Measurements from ENCODE around the gene MFGE8. TPM values are rescaled to one million over a fixed set of nuclear protein-coding genes. Genes with fewer than 3 reads are reported as not detected.

MFGE8 gene
- total and polyA plus RNA-seq, 12 donors = 16.1 to 308 (median 135) TPM

DNA sequence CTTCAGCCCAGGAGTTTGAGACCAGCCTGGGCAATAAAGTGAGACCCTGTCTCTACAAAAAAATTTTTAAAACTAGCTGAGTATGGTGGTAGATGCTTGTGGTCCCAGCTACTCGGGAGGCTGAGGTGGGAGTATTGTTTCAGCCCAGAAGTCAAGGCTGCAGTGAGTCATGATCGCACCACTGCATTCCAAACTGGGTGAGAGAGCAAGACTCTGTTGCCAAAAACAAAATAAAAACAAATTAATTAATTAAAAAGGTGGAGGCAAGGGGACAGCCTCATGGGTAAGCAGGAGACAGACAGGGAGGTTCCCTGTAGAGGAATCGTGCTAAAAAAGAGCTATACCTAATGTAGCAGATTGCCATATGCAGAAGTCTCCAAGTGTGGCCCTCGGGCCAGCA, 30.4 kb downstream of the MFGE8 start:
- H3K4me3 ChIP-seq = no peak overlapping the region
- TF ChIP-seq POLR2A (IDR thresholded peaks at IDR 0.05) = no peak
- TF ChIP-seq, protein P1, sequence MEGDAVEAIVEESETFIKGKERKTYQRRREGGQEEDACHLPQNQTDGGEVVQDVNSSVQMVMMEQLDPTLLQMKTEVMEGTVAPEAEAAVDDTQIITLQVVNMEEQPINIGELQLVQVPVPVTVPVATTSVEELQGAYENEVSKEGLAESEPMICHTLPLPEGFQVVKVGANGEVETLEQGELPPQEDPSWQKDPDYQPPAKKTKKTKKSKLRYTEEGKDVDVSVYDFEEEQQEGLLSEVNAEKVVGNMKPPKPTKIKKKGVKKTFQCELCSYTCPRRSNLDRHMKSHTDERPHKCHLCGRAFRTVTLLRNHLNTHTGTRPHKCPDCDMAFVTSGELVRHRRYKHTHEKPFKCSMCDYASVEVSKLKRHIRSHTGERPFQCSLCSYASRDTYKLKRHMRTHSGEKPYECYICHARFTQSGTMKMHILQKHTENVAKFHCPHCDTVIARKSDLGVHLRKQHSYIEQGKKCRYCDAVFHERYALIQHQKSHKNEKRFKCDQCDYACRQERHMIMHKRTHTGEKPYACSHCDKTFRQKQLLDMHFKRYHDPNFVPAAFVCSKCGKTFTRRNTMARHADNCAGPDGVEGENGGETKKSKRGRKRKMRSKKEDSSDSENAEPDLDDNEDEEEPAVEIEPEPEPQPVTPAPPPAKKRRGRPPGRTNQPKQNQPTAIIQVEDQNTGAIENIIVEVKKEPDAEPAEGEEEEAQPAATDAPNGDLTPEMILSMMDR (IDR thresholded peaks at IDR 0.05) = no peak
- DNase-seq = peak in 1 of 7 donors; percentile 21
- intact Hi-C loops (cut with DNase I) = no loop called here
- no peak overlapping the region for H3K27ac ChIP-seq
- no peaks in the 10 kb centered on the region for H3K4me1 ChIP-seq (replicated peaks in 1 of 2)
- 46 to 64% (median 57%) methylated on average over 4 of the region's 4 CpGs for WGBS, 4 donors
- no peaks in the 10 kb centered on the region for H3K27me3 ChIP-seq
- H3K9me3 ChIP-seq (replicated peaks in 1 of 3) = no peaks in the 10 kb centered on the region
- H3K36me3 ChIP-seq (replicated peaks in 1 of 2) = no peaks in the 10 kb centered on the region

DNA sequence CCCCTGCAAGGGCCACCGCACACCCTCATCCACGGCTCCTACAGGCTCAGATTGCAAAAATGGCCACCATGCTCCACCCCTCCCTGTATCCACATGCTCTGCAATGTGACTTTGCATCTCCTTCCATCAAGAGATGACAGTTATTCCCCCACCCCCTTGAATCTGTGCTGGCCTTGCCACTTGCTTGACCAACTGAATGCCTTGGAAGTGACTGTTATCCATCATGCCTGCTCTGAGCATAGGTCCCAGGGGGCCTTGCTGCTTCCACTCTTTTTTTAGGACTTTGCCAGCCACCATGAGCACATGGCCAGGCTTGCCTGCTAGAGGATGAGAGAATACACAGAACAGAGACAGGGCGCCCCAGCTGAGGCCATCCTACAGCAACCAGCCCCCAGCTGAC, 31.4 kb downstream of the MFGE8 start:
- 95 to 100% (median 97%) methylated on average over 2 to 3 of the region's 3 CpGs for WGBS, 4 donors
- no peaks in the 10 kb centered on the region for H3K36me3 ChIP-seq (replicated peaks in 1 of 2)
- TF ChIP-seq, protein P1 (IDR thresholded peaks at IDR 0.05) = no peak
- H3K9me3 ChIP-seq (replicated peaks in 1 of 3) = no peaks in the 10 kb centered on the region
- H3K27me3 ChIP-seq = no peaks in the 10 kb centered on the region
- no peaks in the 10 kb centered on the region for H3K4me1 ChIP-seq (replicated peaks in 1 of 2)
- intact Hi-C loops (cut with DNase I) = no loop called here
- H3K27ac ChIP-seq = no peak overlapping the region
- no peak for DNase-seq
- no peak overlapping the region for H3K4me3 ChIP-seq

DNA sequence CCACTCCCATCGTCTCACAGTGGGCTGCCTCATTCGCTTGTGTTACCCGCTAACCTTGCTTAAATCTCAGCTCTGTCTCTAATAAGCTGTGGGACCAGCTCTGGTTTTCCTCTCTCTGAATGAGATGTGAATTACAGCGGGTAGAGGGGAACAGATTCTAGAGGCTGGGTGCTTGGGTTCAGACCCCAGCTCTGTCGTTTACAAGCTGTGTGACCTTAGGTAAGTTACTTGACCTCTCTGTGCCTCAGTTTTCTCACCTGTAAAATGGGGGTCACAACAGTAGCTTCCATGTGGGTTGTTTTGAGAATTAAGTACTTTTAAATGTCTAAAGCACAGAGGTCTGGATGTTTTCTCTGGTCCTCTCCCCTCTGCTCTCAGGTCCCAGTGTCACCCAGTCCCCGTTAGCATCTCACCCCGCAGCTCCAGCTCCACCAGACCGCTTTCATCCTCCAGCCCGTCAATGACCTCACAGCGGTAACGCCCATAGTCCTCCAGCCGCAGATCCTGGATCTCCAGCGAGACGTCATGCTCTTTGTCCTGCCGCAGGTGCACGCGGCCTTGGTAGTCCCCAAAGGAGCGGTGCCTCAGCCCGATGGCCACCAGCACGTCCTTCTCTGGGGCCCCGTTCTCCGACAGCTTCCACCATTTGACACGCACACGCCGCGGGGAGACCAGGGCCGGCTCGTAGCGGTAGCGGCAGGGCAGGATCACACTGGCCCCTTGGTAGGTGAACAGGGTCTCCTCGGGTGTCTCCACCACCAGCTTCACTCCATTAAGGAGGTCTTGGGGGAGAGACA, 32.0 kb downstream of the MFGE8 start:
- no peak for DNase-seq
- Histone ChIP-seq H3K4me1 (replicated peaks in 1 of 2) (no peaks in the 10 kb centered on the region), H3K27ac (no peak overlapping the region), H3K4me3 (no peak overlapping the region), H3K36me3 (replicated peaks in 1 of 2) (no peaks in the 10 kb centered on the region), H3K9me3 (replicated peaks in 1 of 3) (no peaks in the 10 kb centered on the region), H3K27me3 (no peaks in the 10 kb centered on the region)
- TF ChIP-seq, protein P1 (IDR thresholded peaks at IDR 0.05) = no peak
- TF ChIP-seq POLR2A (IDR thresholded peaks at IDR 0.05) = no peak
- intact Hi-C loops (cut with DNase I) = no loop called here
- 93 to 95% (median 94%) methylated on average over 21 to 31 of the region's 31 CpGs for WGBS, 4 donors

DNA sequence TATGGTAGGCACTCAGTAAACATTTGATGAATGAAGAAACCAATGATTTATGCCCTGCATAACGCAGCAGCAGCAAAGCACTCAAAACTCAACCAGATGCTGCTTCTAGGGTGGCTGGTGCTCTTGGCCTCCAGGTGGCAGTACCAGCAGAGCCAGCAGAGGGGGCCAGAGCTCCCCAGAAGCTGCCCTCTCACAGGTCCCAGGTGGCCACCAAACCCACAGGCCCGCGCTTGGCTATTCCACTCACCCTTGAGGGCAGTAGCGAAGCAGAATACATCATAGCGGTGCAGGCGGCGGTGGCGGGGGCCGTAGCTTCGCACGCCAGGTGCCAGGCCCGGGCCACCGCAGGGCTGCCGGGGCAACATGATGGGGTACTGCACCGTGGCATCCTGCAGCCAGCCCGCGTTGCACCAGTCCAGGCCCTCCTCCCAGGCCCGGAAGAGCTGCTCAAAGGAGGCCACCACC, 34.4 kb downstream of the MFGE8 start:
- H3K4me3 ChIP-seq = no peak overlapping the region
- peak in 6 of 7 donors; percentile 28 to 65 (median 59) for DNase-seq
- H3K4me1 ChIP-seq (replicated peaks in 1 of 2) = no peaks in the 10 kb centered on the region
- H3K27ac ChIP-seq = no peak overlapping the region
- no peaks in the 10 kb centered on the region for H3K9me3 ChIP-seq (replicated peaks in 1 of 3)
- intact Hi-C loops (cut with DNase I) = no loop called here
- H3K36me3 ChIP-seq (replicated peaks in 1 of 2) = no peaks in the 10 kb centered on the region
- 16 to 85% (median 78%) methylated on average over 3 to 18 of the region's 18 CpGs for WGBS, 4 donors
- no peaks in the 10 kb centered on the region for H3K27me3 ChIP-seq
- TF ChIP-seq POLR2A (IDR thresholded peaks at IDR 0.05) = no peak
- TF ChIP-seq, protein P1 (IDR thresholded peaks at IDR 0.05) = peak; percentile 37 to 56 (median 48)

Measured in adrenal gland (tissue), 12 donors.